NCI-H526 treated with DMSO at 0.1 percent for 48 hours (cell line): ENCODE measurements around the gene CXXC1.
"Not testable (repeated sequence)": the region's sequence is repeated elsewhere in the genome, so short reads cannot be mapped to it uniquely, and the experiment has no call there.

ENCODE experiments used
- DNase-seq: peaks from one replicate; lab custom pipeline; 2025; lab: John Stamatoyannopoulos, UW

The CXXC1 gene

GRCh38 chr18:50287441-50288347 lies at the start of gene CXXC1:
Gene CXXC1 (minus strand): TSS chr18:50287692. CDS start chr18:50287589, 103 bp downstream.
- peak; percentile 98 for DNase-seq

GRCh38 chr18:50334546-50335152 lies 47.2 kb upstream of the CXXC1 start:
- DNase-seq = no peak

GRCh38 chr18:50331691-50332090 lies 44.2 kb upstream of the CXXC1 start:
- no peak for DNase-seq

- DNase-seq = no peak
These were observed 42.7 kb upstream of the CXXC1 start for GRCh38 chr18:50330176-50330575.

- no peak for DNase-seq
These were observed 40.5 kb upstream of the CXXC1 start for GRCh38 chr18:50327983-50328382.

GRCh38 chr18:50320719-50321118 lies 33.2 kb upstream of the CXXC1 start:
- DNase-seq = no peak

- DNase-seq = no peak
These were observed 27.8 kb upstream of the CXXC1 start for GRCh38 chr18:50315100-50315871.

- no peak for DNase-seq
These were observed 26.5 kb upstream of the CXXC1 start for GRCh38 chr18:50313873-50314460.

GRCh38 chr18:50313031-50313607 lies 25.6 kb upstream of the CXXC1 start:
- no peak for DNase-seq

GRCh38 chr18:50312296-50313030 lies 25.0 kb upstream of the CXXC1 start:
- DNase-seq = no peak

GRCh38 chr18:50311650-50312049 lies 24.2 kb upstream of the CXXC1 start:
- no peak for DNase-seq

- DNase-seq = no peak
These were observed 22.6 kb upstream of the CXXC1 start for GRCh38 chr18:50310080-50310479.

- DNase-seq = not testable (repeated sequence)
These were observed 21.4 kb upstream of the CXXC1 start for GRCh38 chr18:50308851-50309250.

- peak; percentile 79 for DNase-seq
These were observed 20.4 kb upstream of the CXXC1 start for GRCh38 chr18:50307738-50308470.

- DNase-seq = no peak
These were observed 19.9 kb upstream of the CXXC1 start for GRCh38 chr18:50307400-50307737.

- no peak for DNase-seq
These were observed 19.5 kb upstream of the CXXC1 start for GRCh38 chr18:50306944-50307343.

- no peak for DNase-seq
These were observed 13.6 kb upstream of the CXXC1 start for GRCh38 chr18:50301074-50301473.

GRCh38 chr18:50299626-50300388 lies 12.3 kb upstream of the CXXC1 start:
- no peak for DNase-seq

- DNase-seq = no peak
These were observed 11.2 kb upstream of the CXXC1 start for GRCh38 chr18:50298443-50299284.
